ENCODE results near the gene PRDM11.
"Not testable (repeated sequence)": the region's sequence is repeated elsewhere in the genome, so short reads cannot be mapped to it uniquely, and the experiment has no call there.

PRDM11 gene

DNA sequence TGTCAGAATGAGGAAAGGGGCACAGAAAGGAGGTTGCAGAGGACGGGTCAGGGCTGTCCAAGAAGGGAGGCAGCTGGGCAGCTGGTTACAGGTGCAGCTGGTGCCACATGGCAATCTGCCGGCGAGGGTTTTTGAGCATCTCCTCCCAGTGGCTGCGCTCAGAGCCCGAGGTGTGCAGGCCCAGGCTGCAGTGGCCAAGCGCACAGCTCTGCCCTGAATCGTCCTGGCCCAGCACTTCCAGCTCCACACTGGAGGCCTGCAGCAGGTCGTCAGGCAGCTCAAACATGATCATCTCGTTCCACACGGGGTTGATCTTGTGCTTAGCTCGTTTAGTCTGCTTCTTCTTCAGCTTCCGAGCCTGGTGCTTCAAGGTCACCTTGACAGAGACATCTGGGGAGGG lies 97.5 kb downstream of the PRDM11 start:
- DNase-seq: no peak

DNA sequence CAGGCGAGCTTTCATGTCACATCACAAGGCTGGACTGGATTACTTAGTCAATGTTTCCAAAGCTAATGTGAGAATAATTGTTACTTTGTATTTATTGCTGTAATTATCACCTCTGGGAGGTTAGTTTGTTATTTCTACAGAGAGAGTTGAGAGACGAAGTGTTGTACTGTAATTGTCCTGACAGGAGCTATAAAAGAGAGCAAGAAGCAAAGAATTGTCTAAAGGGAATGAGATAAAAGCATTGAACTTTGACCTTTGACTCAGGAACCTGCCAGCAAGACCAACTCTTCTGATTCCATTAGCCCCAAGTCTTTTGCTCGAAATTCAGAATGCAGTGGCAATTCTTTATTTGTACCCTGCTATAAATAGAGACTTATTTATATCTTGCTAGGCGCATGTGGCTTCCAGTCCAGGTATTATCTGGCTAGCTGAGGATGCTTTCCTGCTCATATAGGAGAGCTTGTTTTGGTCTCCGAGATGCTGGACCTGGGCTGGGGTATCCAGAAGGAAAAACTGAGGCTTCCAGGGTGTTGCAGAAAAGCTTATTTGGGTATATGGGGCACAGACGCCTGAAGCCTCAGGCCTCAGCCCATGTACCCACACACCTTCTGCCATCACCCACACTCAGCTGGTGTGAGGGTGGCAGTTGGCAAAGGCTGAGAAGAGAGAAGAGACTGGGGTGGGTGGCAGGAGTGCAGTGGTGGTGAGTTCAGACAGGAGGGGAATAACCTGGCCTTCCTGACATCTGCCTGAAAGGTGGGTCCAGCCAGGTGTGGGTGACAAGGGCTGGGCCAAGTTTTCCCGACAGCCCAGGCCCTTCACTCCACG lies 99.0 kb downstream of the PRDM11 start:
- no peak for DNase-seq

DNA sequence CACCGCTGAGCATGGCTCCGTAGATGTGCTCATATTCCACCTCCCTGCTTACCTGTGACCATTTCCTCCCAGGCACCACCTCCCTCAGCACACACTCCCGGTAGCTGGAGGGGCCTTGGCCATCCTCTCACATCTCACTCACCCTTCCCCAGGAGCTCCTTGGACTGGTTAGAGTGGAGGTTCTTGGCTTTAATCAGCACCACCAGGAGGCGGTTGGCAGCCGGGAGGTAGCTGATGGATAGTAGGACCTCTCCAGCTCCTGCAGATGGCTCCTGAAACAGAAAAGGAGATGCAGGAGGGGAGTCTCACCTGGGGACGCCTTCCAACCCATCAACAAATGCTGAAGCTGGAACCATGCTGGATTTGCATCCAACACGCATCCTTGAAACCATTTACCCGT lies 99.8 kb downstream of the PRDM11 start:
- no peak for DNase-seq

DNA sequence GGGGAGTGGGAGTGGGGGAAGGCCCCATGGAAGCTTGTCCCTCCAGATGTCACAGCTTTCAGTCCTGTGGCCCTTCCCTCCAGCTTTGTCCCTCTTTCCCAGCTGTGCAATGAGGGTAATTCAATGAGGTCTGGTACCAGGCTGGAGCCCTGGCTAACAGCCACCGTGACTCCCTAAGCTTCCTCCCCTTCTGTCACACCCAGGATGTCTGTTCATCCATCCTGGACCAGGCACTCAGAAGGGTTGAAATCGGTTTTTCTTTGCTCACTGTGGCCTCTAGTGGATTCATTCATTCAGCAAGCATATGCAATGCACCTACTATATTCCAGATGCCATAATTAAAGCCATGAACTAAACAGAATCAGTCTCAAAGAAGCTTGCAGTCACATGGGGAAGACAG lies 101.0 kb downstream of the PRDM11 start:
- DNase-seq: no peak

DNA sequence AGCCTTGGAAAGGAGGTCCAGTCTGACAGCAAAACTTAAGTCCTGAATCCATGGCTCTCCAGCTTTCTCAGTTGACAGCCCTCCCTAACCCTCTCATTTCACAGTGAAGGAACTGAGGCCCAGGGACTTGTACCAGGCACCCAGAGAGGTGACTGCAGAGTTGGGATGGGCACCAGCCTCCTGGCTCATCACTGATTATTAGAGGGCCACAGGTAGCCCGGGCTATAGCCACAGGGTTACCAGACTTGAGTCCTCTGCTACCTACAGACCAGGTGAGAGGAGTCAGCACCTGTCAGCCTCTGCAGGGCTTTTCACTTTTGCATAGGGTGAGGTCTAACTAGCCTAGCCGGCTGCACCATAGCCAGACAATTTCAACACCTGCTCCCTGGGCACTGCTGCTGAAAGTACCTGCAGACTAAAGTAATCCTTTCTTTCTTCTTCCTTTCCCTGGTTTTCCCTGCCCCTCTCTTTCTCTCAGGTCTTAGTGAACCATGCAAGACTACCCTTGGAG lies 102.1 kb downstream of the PRDM11 start:
- DNase-seq: no peak

DNA sequence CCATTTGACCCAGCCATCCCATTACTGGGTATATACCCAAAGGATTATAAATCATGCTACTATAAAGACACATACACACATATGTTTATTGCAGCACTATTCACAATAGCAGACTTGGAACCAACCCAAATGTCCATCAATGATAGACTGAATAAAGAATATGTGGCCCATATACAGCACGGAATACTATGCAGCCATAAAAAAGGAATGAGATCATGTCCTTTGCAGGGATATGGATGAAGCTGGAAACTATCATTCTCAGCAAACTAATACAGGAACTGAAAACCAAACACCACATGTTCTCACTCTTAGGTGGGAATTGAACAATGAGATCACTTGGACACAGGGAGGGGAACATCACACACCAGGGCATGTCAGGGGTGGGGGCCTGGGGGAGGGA lies 102.9 kb downstream of the PRDM11 start:
- DNase-seq: not testable (repeated sequence)

DNA sequence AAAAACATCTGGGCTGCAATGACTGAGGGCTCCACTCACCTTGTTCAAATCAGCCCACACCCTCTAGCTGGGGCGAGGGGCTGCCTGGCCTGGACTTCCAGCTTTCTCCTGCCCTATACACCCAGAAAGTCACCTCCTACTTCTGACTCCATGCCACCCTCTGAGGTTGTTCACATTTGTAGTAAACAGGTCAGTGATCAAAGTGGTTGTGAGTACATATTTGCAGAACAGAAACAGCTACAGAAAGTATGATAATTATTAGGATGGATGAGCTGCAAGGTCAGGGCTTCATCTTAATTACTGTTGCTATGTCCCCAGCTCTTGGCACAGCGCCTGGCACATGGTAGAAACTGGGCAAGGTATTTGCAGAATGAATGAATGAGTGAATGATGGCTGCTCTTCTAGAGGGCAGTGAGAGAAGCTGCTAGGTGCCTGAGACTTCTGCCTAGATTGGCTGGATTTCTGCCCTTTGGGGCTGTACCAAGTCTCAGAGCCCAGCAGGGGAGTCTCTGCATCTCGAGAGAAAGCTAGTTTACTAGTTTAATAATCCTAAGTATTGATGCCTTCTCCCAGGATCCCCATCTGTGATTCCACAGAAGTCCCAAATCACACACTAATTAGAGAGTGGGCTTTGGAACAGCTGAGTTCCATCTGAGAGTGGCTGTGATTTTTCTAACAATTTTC lies 103.7 kb downstream of the PRDM11 start:
- DNase-seq: no peak

DNA sequence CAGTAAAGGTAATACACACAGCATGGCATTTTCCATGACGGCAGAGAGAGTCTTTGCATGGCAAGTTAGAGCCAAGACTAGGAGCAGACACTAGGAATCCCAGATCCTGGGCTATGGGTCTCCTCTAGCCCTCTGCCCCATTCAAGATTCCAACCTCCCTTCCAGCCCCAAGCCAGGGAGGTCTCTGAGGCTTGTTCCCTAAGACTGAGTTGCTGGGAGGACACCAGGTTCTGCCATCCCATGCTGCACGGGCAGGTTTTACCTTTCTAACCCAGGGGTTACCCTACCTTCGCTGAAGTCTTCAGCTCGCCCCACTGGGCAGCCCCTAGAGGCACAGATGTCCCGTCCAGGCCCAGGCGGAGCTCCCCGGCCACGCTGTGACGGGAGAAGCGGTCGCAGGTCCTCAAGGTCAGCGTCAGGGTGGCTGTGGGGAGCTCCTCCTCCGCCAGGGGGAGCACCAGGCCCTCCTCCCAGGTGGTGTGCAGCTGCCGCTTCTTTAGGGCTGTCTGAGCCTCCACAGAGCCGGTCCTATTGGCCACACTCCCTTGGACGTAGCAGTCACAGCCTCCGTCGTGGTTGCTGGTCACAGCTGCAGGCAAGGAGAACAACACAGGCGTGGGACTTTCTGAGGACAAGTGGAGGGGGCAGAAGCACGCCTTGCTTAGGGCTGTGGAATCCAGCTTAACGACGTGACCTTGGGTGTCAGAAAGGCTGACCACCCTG lies 105.9 kb downstream of the PRDM11 start:
- no peak for DNase-seq

DNA sequence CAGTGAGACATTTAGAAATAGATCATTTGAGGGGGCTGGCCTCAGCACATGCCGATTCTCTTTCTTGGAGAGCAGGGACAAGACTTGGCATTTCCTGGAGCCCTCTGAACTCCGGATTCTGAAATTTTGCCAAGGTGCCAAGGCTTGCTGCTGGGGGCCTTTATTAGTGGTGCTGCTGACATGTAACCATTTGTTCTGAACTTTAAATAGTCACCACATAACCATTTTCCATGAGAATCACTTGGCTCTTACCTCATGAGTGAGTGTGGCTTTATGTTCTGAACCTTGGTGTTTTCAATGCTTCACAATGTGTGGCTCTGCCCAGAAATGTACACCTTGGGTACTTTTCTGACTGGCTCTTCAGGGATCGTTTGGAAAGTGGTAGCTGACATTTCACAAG lies 106.4 kb downstream of the PRDM11 start:
- DNase-seq: no peak

DNA sequence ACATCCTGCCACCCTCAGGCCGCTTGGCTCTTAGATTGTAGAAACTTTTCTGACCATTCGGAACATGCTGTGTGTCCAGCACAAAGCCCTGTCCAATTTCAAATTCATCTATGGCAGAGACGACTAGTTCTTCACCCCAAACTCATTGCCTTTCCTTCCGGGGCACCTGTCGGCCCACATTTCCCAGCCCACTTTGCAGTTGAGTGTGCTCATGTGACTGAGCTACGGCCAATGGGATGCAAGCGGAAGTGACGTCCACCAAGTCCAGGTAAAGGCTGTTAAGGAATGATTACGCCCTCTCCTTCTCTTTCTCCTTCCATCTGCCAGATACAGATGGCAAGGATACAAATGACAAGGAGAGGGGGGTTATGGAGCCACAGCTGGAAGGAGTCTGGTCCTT lies 107.2 kb downstream of the PRDM11 start:
- no peak for DNase-seq

DNA sequence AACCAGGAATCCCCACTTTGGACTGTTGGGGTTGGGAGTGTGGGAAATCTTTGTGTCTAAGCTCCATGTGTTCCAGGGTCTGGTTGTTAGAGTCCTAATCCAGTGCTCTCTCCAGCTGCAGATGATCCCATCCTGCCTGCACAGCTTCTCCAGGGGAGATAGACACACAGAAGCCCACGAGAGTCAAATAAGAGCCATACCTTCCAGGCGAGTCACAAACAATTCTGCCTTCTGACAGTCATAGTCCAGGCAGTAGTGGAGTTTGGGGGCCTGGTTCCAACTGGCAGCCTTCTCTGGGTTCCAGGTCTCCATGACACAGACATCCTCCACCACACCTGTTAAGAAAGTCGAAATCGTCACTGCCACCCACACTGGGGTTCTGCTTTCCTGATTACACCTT lies 107.6 kb downstream of the PRDM11 start:
- no peak for DNase-seq

DNA sequence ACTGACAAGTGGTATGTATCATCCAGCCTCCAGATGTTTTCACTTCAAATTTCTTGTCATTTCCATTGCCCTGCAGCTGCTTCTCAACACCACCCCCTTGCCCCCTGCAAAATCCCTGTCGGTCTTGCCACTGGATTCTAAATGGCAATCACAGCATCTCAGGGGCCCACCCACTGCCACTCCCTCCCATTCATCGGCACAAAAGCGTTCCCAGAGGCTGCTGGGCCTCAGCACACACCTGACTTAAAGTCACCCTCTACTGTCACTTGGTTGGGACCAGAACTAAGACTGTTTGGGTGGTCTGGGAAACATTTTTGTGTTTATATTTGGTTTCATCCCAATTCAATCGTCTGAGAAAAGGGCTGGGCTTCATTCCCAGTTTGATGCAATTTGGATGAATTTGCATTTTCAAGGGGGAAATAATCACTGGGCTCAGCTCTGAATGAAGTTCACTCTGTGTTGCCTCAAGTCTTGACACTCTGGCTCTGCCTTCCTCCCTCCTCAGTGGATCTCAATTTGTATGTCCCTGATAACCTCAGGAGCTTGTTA lies 112.6 kb downstream of the PRDM11 start:
- DNase-seq: no peak

DNA sequence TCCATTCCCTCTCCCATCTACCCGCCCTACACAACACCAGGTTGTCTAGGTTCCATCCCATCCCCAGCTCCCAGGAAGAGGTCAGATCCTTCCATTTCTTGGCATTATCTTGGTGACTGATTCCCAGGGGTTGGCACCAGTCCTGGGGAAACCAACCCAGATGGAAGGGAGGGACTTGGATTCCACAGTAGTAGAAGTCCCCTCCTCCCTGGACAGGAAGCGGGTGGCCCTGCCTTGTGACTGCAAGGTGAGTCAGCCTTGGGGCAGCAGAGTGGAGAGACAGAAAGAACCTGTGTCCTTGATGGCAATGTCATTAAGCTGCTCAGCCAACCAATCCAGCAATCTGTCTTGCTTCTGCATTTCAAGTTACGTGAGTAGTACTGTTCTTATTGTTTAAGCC lies 113.2 kb downstream of the PRDM11 start:
- DNase-seq: no peak

DNA sequence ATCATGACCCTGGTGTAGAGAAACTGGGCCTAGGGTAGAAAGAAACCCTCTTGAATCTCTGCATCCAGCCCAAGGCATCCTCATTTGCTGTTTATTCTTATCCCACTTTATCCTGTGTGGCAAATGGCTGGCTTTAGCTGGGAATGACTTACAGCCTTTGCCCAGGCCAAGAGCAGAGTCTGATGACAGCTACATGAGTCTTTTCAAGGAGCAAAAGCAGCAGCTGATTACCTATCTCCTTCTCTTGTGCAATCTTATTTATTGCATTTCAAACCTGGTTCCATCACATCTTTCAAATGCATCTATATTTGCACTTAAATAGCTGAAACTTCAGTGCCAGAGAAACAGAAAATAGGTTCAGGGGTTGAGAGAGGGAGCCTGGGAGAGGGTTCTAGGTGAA lies 113.6 kb downstream of the PRDM11 start:
- no peak for DNase-seq

DNA sequence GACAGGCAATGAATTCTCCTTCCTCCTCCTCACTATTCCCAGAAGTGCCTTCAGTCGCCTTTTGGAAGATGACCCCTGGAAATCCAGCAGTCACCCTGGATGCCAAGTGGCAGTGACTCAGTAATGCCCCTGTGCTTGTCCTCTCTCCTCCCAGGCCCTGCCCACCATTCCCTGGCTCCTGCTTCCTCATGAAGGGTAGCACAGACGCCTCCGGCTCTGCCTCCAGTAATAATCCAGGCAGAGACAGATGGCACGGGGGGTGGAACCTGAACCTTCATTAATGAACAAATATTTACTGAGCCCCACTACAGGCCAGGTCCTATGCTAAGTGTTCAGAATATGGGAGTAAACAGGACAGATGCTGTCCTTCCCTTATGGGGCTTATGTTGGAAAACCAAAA lies 116.5 kb downstream of the PRDM11 start:
- DNase-seq: peak; percentile 27

DNA sequence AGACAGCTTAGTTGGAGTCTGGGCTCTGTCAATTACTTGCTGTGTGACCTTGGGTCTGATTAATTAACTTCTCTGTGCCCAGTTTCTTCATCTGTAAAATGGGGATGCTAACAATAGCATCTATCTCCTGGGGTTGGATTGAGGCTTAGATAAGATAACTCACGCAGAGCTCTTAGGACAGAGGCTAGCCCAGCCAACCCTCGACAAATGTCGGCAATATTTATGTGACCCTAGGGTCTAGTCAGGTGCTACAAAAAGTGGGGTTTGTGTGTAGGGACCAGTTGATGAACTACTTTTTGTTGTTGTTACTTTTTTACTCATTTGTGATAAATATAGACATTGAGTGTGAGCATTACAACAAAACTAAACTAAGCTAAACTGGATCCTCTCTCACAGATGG lies 117.3 kb downstream of the PRDM11 start:
- DNase-seq: no peak

DNA sequence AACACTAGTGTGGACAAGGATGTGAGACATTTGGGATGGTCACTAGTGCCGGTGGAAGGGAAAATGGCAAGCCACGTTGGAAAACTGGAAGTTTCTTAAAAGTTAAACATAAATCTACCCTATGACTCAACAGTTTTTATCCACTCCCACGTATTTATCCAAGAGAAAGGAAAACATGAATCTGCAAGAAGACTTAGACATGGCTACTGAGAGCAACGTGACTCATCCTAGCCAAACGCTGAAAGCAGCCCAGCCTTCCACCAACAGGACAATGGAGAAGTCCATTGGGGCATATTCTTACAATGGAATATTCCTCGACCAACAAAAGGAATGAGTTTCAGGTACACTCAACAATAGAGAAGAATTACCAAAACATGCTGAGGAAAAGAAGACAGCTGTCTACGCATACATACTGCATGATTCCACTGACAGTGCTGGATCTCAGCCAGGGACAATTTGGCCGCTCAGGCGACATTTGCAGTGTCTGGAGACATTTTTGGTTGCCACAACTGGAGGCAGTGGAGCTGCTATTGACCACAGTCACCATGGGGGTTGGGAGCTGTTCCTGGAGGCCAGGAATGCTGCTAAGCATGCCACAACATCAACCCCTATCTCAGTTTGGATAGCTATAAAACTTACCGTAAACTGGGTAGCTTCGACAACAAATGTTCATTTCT lies 118.5 kb downstream of the PRDM11 start:
- DNase-seq: no peak

DNA sequence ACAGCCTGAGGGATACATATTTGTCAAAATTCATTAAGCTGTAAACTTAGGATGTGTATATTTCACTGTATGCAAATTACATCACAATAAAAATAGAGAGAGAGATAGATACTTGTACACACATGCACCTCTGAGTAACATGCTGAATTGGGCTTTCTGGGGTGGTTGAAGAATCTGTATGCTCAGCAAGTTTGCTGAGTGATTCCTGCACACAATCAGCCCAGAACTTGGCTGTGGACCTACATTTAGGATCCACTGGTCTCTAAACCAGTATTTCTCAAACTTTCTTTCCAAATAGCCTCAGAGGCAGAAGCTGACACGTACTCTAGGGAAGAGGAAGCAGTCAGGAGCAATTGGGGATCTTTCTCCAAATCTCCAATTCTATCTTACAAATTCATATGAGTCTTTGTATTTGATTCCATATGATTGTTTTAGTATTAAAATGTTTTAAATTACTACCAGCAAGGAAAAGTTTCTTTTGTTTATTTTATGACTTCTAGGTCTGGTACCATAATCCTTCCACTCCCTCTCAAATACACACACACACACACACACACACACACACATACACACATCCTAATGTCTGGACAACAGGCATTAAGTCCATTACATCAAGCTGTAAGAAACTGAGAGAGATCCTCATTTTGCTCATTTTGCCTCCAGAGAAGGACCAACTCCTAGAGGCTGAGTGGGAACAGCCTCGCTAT lies 119.7 kb downstream of the PRDM11 start:
- DNase-seq: no peak

DNA sequence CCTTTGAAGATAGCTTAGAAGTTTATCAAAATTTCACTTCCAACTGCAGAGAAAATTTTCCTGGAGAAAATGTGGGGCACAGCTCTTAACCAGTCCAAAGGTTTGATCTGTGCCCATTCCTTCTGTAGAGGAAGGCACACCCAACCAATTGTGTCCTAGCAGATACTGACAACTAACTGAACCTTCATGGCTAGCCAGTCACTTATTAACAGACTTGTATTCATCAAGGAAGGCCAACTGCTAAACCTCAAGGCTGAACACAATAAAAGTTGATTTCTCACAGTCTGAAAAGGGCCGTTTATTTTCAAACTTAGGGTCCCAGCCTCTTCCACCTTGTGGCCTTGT lies 120.2 kb downstream of the PRDM11 start:
- DNase-seq: no peak

DNA sequence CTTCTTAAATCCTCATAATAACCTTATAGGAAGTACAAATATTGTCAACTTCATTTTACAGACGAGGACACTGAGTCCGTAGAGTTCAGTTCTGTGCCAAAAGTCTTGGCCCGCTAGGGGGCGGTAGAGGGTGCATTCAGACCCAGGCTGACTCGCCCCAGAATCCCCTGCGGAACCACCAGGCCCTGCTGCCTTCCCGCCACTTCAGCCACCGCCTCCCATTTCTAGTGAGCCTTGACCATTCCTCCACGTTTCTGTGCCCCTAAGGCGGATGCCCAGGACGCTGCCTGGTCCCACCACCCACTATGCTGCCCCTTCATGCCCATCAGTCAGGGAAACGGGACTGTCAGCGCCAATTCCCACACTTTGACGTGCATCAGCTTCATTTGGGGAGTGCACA lies 120.6 kb downstream of the PRDM11 start:
- no peak for DNase-seq

DNA sequence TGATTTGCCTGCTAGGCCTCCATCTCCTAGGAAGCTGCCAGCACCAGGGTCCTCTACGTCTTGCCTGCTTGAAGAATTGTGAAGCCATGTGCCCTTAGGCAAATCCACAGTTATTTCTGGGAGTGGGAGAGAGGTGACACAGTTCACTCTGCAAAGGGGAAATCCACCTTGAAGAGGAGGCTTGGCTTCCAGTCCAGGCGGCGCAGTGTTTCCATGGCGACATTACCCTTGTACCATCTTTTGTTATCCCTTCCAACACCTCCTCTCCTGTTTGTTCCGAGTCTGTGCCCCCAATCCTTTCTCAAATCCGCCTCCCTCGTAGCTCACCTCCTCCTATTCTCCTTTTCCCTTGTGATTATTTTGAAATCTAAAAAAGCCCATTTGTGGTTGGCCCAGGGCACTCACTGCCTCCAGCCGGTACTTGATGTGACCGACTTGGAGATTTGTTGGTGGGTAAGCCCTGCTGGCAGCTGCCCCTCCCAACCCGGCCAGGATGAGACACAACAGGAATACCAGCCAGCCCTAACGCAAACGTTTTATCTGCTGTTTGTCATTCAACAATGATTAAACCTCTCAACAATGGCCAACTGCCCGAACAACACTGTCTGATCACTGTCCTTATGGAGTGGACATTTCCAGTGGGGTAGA lies 121.3 kb downstream of the PRDM11 start:
- no peak for DNase-seq

DNA sequence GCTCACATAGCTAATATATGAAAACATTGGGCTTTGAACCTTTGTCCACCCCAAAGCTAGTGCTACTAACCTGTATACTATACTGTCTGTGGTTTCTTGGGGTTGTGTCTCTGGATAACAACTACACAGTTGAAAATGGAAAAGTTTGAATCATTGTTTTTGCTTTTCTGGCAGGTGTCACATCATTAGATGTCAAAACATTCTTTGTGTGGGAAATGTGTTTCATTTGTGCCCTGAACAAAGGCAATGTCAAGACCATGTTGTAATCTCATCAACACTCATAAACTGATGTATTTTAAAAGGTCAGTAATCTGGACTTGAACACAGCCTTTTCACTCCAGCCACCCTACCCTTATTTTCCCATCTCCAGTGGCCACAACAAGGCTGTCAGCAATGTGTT lies 123.2 kb downstream of the PRDM11 start:
- no peak for DNase-seq
